Mesothelial cell of epicardium (in vitro differentiated cells): ENCODE results near the gene APOL2. TPM values are rescaled to one million over a fixed set of nuclear protein-coding genes. Genes with fewer than 3 reads are reported as not detected.

Experiments
- DNase-seq, 2 experiments: peaks; one replicate each; pipeline ENCODE4 v3.0.0; 2021; ENCODE audit warnings: low spot score in 2 of 2; ENCODE audit not compliant: unreplicated experiment in 2 of 2
- H3K27ac Mint-ChIP-seq: 2 replicates; pipeline ENCODE4 v1.8.0; 2021; ENCODE audit warnings: mixed read lengths
- H3K27me3 Mint-ChIP-seq: 2 replicates; pipeline ENCODE4 v1.8.0; 2021; ENCODE audit warnings: low read depth, mixed read lengths
- H3K36me3 Mint-ChIP-seq: 2 replicates; pipeline ENCODE4 v1.8.0; 2021; ENCODE audit warnings: mixed read lengths
- H3K4me1 Mint-ChIP-seq: 2 replicates; pipeline ENCODE4 v1.8.0; 2021; ENCODE audit warnings: mixed read lengths
- H3K4me3 Mint-ChIP-seq: 2 replicates; pipeline ENCODE4 v1.8.0; 2021; ENCODE audit warnings: mild to moderate bottlenecking, moderate library complexity, mixed read lengths
- H3K9me3 Mint-ChIP-seq: 2 replicates; pipeline ENCODE4 v1.8.0; 2021; ENCODE audit warnings: mixed read lengths
- microRNA-seq: library from miRNA; unstranded; fragments of <30 nt; microRNA quantifications from one replicate; pipeline ENCODE4 v1.2.0, GENCODE V29; 2021; ENCODE audit warnings: inconsistent platforms, mixed read lengths
- total RNA-seq: library from RNA; stranded (reverse); gene quantifications from 3 replicates; pipeline ENCODE4 v1.2.1, GENCODE V29; 2021
- TF ChIP-seq, protein P1 (sequence below): fragments of 200-600 bp; sonication (generic); IDR thresholded peaks from one replicate; pipeline ENCODE4 v1.5.0; 2021; ENCODE audit warnings: antibody characterized with exemption; ENCODE audit not compliant: unreplicated experiment

Gene APOL2
- total RNA-seq, 1 donor from 2014 or later: 55.5 TPM

DNA sequence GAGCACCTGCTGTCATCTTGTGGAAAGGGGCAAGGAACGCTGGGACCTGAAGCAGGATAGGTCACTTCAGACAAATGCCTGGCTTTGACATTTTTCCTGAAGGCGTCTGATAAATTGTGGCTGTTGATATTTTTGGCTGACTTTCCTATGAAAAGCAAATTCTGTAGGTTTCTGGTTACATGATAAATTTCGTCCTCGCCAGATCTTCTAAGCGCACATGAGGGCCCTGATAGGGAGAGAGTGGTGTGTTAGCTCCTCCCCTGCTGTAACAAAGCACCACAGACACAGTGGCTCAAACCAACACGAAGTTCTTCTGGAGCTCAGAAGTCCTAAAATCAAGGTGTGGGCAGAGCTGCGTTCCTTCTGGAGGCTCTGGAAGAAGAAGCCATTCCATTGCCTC is 57.3 kb downstream of the APOL2 start:
- Mint-ChIP-seq H3K27me3 (no peaks in the 10 kb centered on the region), H3K4me1 (peaks cover 10% of the 10 kb centered on the region), H3K27ac (peak overlapping the region; percentile 73), H3K4me3 (no peak overlapping the region), H3K36me3 (no peaks in the 10 kb centered on the region), H3K9me3 (no peaks in the 10 kb centered on the region)
- no peak for DNase-seq
- TF ChIP-seq, protein P1, sequence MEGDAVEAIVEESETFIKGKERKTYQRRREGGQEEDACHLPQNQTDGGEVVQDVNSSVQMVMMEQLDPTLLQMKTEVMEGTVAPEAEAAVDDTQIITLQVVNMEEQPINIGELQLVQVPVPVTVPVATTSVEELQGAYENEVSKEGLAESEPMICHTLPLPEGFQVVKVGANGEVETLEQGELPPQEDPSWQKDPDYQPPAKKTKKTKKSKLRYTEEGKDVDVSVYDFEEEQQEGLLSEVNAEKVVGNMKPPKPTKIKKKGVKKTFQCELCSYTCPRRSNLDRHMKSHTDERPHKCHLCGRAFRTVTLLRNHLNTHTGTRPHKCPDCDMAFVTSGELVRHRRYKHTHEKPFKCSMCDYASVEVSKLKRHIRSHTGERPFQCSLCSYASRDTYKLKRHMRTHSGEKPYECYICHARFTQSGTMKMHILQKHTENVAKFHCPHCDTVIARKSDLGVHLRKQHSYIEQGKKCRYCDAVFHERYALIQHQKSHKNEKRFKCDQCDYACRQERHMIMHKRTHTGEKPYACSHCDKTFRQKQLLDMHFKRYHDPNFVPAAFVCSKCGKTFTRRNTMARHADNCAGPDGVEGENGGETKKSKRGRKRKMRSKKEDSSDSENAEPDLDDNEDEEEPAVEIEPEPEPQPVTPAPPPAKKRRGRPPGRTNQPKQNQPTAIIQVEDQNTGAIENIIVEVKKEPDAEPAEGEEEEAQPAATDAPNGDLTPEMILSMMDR: no peak

DNA sequence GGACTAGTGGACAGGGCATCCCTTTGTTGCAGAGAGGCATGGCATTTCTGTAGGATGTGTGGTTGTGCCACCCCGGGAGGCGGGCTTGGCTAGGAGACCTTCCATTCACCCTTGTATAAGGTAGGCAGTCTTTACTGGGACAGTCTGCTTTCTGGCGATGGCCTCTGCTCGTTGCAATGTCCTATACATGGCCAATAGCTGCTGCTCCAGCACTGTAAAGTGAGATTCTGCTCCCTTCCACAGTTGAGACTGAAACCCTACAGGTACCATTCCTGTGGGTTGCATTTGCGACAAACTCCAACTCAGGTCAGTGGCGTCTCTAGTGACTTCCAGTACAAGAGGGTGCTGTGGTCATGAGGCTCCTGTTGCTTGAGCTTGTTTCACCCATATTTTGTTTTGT is 58.4 kb downstream of the APOL2 start:
- TF ChIP-seq, protein P1: no peak
- no peaks in the 10 kb centered on the region for H3K36me3 Mint-ChIP-seq
- no peak for DNase-seq
- no peaks in the 10 kb centered on the region for H3K9me3 Mint-ChIP-seq
- H3K27ac Mint-ChIP-seq: no peak overlapping the region
- H3K27me3 Mint-ChIP-seq: no peaks in the 10 kb centered on the region
- no peak overlapping the region for H3K4me3 Mint-ChIP-seq
- H3K4me1 Mint-ChIP-seq: peaks cover 10% of the 10 kb centered on the region

DNA sequence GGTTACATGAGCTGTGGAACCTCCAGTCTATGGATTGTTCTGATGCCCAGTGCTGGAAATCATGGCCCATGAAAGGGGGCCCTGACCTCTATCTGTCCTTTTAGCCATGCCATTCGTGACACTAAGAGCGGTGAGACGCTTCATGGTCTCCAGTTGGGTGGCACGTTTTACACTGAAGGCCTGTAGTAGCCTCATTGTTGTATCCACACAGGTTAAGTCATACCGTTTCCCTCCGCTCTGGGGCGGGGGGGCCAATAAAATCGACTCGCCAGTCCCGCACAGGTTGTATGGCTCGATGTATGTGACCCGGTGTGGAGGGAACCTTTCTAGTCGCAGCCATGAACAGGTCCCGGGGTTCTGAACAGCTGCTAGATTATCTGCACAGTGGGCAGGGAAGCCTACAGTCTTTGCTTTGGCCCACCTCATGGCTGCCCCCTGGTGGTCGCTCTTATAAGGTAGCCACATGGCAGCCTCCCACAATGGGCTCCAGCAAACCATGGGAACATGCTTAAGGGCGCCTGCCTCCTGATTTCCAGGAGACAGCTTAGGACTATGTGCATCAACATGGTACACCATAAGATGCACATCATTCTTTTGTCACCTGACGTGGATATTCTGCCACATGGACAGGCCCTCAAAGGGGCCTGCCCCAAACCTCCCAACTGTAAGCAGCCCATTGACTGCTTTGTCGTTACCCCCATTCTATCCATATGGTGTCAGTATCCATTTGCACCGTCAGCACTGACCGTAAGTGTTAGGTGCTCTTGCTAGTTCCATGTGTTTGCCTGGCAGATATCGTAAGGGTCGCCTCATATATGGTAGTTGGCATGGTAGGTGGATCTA is 59.1 kb downstream of the APOL2 start:
- TF ChIP-seq, protein P1: peak; percentile 78
- Mint-ChIP-seq H3K27ac (no peak overlapping the region), H3K36me3 (no peaks in the 10 kb centered on the region), H3K9me3 (peaks cover 4% of the 10 kb centered on the region), H3K27me3 (no peaks in the 10 kb centered on the region), H3K4me3 (no peak overlapping the region), H3K4me1 (peaks cover 10% of the 10 kb centered on the region)
- peak in 1 of 2 experiments; percentile 74 for DNase-seq

DNA sequence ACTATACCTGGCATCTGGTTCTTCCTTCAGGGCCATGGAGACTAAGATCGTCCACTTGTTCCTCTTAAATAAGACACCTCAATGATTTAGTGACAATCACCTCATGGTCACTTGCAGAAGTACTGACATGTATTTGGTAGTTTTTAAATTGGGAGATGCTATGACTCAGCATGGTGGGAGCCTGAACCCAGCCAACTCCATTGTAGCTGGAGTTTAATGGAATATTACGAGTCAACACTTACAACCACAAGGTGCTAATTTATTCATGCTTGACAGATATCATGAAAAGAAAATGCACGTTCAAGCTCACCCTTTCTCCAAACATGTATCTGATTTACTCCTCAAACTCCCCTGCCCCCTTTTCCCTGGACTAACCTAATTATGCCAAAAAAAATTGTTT is 62.2 kb downstream of the APOL2 start:
- no peaks in the 10 kb centered on the region for H3K27me3 Mint-ChIP-seq
- H3K4me1 Mint-ChIP-seq: peaks cover 6% of the 10 kb centered on the region
- TF ChIP-seq, protein P1: no peak
- H3K4me3 Mint-ChIP-seq: no peak overlapping the region
- H3K36me3 Mint-ChIP-seq: no peaks in the 10 kb centered on the region
- peaks cover 4% of the 10 kb centered on the region for H3K9me3 Mint-ChIP-seq
- no peak overlapping the region for H3K27ac Mint-ChIP-seq
- DNase-seq: no peak

Small RNA genes lying within 50 kb of the gene (microRNA-seq; reads per million reads assigned to microRNA genes)
- gene MIR6819: 1.2 reads per million

Other genes with a start within 250 kb of the APOL2 start
- gene RBFOX2, start 210.7 kb downstream of the APOL2 start, total RNA-seq: 209 to 212 TPM (median 210 TPM) in 3 replicates
- gene APOL3, start 78.8 kb downstream of the APOL2 start, total RNA-seq: 1.3 to 2.2 TPM (median 1.8 TPM) in 3 replicates
- 15.0 to 16.4 TPM (median 15.9 TPM) in 3 replicates for gene APOL4, start 37.7 kb downstream of the APOL2 start, total RNA-seq
- gene APOL1, start 13.6 kb upstream of the APOL2 start, total RNA-seq: 1.7 to 1.9 TPM (median 1.7 TPM) in 3 replicates
- 321 to 346 TPM (median 341 TPM) in 3 replicates for gene MYH9, start 148.4 kb upstream of the APOL2 start, total RNA-seq
- 54.9 to 64.1 TPM (median 59.1 TPM) in 3 replicates for gene TXN2, start 242.1 kb upstream of the APOL2 start, total RNA-seq